B cell (primary cell): Measurements from ENCODE around the gene HACD2. TPM values are rescaled to one million over a fixed set of nuclear protein-coding genes. Genes with fewer than 3 reads are reported as not detected.

Experiments
- ATAC-seq: fragments of 200-7000 bp; cut with Tn5 transposase; one replicate; pipeline ENCODE4 v1.10.0; 2021; ENCODE audit warnings: low read depth, mild to moderate bottlenecking, moderate number of reproducible peaks, moderate library complexity
- CTCF ChIA-PET: fragments of 350-600 bp; sonication (Branson Sonifier 250); formaldehyde crosslinking; loops from one replicate; lab custom pipeline; 2021; ENCODE audit warnings: antibody characterized with exemption, inconsistent platforms; lab: Charles Lee
- POLR2A ChIA-PET: fragments of 350-600 bp; sonication (Branson Sonifier 250); formaldehyde crosslinking; loops from one replicate; lab custom pipeline; 2021; ENCODE audit warnings: antibody characterized with exemption; lab: Charles Lee
- DNase-seq: peaks from one replicate; pipeline ENCODE4 v3.0.0; 2013
- H2AFZ ChIP-seq: 2 replicates; pipeline ENCODE4 v1.6.1; 2012; ENCODE audit warnings: mild to moderate bottlenecking, low read depth, low read length; ENCODE audit not compliant: insufficient read depth, poor library complexity, severe bottlenecking
- H3K27ac ChIP-seq, 2 donors: 1 replicate in 1 of 2; 2 replicates in 1 of 2; pipeline ENCODE4 v1.5.1; 2012 to 2013; ENCODE audit warnings: low read length in 2 of 2, mild to moderate bottlenecking in 2 of 2, moderate library complexity in 1 of 2
- H3K27me3 ChIP-seq, 4 experiments: fragments of 200-600 bp in 1 of 4; sonication (generic) in 1 of 4; replicated peaks in 1 of 4; 1 replicate in 2 of 4; 2 replicates in 2 of 4; pipeline versions ENCODE4 v1.6.1 to v1.7.0; 2013 to 2016; ENCODE audit warnings: low read length in 3 of 4, mild to moderate bottlenecking in 2 of 4, mixed read lengths in 1 of 4, moderate library complexity in 1 of 4; ENCODE audit not compliant: insufficient read depth in 4 of 4, control insufficient read depth in 3 of 4; ENCODE audit errors: control extremely low read depth in 1 of 4
- H3K36me3 ChIP-seq, 2 experiments: replicated peaks in 1 of 2; 1 replicate in 1 of 2; 2 replicates in 1 of 2; pipeline versions ENCODE4 v1.6.1 to v1.7.1; 2013; ENCODE audit warnings: low read length in 1 of 2; ENCODE audit not compliant: insufficient read depth in 2 of 2, control insufficient read depth in 1 of 2; ENCODE audit errors: control extremely low read depth in 1 of 2, extremely low read depth in 1 of 2
- H3K4me1 ChIP-seq, 2 donors: fragments of 200-600 bp in 1 of 2; sonication (generic) in 1 of 2; 1 replicate in 1 of 2; 2 replicates in 1 of 2; pipeline versions ENCODE4 v1.5.1 to v1.6.1; 2013 to 2017; ENCODE audit warnings: low read length in 2 of 2; ENCODE audit not compliant: control insufficient read depth in 2 of 2, insufficient read depth in 2 of 2
- H3K4me2 ChIP-seq: replicated peaks from 2 replicates; pipeline ENCODE3; 2012; ENCODE audit warnings: mild to moderate bottlenecking, low read depth, low read length; ENCODE audit not compliant: poor library complexity, severe bottlenecking
- H3K4me3 ChIP-seq, 5 experiments: fragments of 200-600 bp in 1 of 5; sonication (generic) in 1 of 5; 1 replicate in 3 of 5; 2 replicates in 2 of 5; pipeline versions ENCODE4 v1.5.1 to v1.7.0; 2011 to 2016; ENCODE audit warnings: low read length in 4 of 5, mild to moderate bottlenecking in 4 of 5, low read depth in 2 of 5, control low read depth in 1 of 5, moderate library complexity in 1 of 5; ENCODE audit not compliant: insufficient read depth in 1 of 5; ENCODE audit errors: control extremely low read depth in 1 of 5, extremely low read depth in 1 of 5
- H3K79me2 ChIP-seq: fragments of 200-600 bp; sonication (generic); one replicate; pipeline ENCODE4 v1.6.0; 2016; ENCODE audit warnings: low read length; ENCODE audit not compliant: control insufficient read depth, insufficient read depth
- H3K9ac ChIP-seq: fragments of 200-600 bp; sonication (generic); 2 replicates; pipeline ENCODE4 v1.6.1; 2017; ENCODE audit warnings: mild to moderate bottlenecking, low read length, moderate library complexity
- H3K9me3 ChIP-seq, 3 donors: one replicate each; pipeline versions ENCODE4 v1.6.1 to v1.7.1; 2013; ENCODE audit warnings: low read length in 2 of 3; ENCODE audit not compliant: control insufficient read depth in 2 of 3, insufficient read depth in 1 of 3; ENCODE audit errors: control extremely low read depth in 1 of 3
- H4K20me1 ChIP-seq: 2 replicates; pipeline ENCODE4 v1.6.0; 2012; ENCODE audit warnings: mild to moderate bottlenecking, low read length; ENCODE audit not compliant: insufficient read depth, control insufficient read depth, poor library complexity, severe bottlenecking
- H3K27ac Mint-ChIP-seq: one replicate; pipeline ENCODE4 v1.8.0; 2021; ENCODE audit warnings: mixed read lengths
- H3K27me3 Mint-ChIP-seq: one replicate; pipeline ENCODE4 v1.8.0; 2021; ENCODE audit warnings: mixed read lengths
- H3K4me1 Mint-ChIP-seq: one replicate; pipeline ENCODE4 v1.8.0; 2021; ENCODE audit warnings: mixed read lengths
- H3K4me3 Mint-ChIP-seq: one replicate; pipeline ENCODE4 v1.8.0; 2021; ENCODE audit warnings: mixed read lengths
- H3K9me3 Mint-ChIP-seq: one replicate; pipeline ENCODE4 v1.8.0; 2022; ENCODE audit warnings: mixed read lengths; ENCODE audit not compliant: insufficient read depth
- CTCF ChIP-seq: fragments of 200-600 bp; IDR thresholded peaks from one replicate; pipeline ENCODE4 v1.8.0; 2022; ENCODE audit warnings: antibody characterized with exemption, mild to moderate bottlenecking
- EZH2 ChIP-seq: IDR thresholded peaks from 2 replicates; pipeline ENCODE4 v1.6.1; 2012; ENCODE audit warnings: borderline replicate concordance, low read depth, mild to moderate bottlenecking, moderate library complexity, low read length; ENCODE audit not compliant: insufficient read depth, poor library complexity, severe bottlenecking
- WGBS: methylation state at CpG from one replicate; pipeline ENCODE4 v1.1.5; 2013; ENCODE audit warnings: missing lambda C conversion rate; ENCODE audit not compliant: insufficient coverage; 5-methylcytosine and 5-hydroxymethylcytosine counted together
- intact Hi-C: fragments of 100-400 bp; cut with micrococcal nuclease; formaldehyde crosslinking; loops from one replicate; pipeline ENCODE4 v1.10.0; 2022
- polyA plus RNA-seq: library from polyadenylated mRNA; depleted of rRNA; stranded (reverse); fragments of >200 nt; gene quantifications from 2 replicates; pipeline ENCODE4 v1.2.3, GENCODE V29; 2012
- total RNA-seq, 2 donors: library from RNA; stranded (reverse); fragments of 120-200 nt in 1 of 2; gene quantifications; 1 replicate in 1 of 2; 2 replicates in 1 of 2; pipeline versions ENCODE4 v1.2.3 to v1.2.4, GENCODE V29; 2013 to 2022

HACD2 gene
- total and polyA plus RNA-seq, 2 donors (not counting 1 experiment from before 2014, with no cell fraction given): 14.5 to 30.7 TPM

- no peak for ATAC-seq
- no peaks in the 10 kb centered on the region for H3K27me3 ChIP-seq
- no peaks in the 10 kb centered on the region for H3K9me3 ChIP-seq
- no peak overlapping the region for H3K4me3 Mint-ChIP-seq
- ChIA-PET CTCF (no interaction called here), POLR2A (no interaction called here)
- no peak for TF ChIP-seq EZH2
- no peak for TF ChIP-seq CTCF
- DNase-seq: no peak
- no peak overlapping the region for H2AFZ ChIP-seq
- H3K27me3 Mint-ChIP-seq: peaks cover 17% of the 10 kb centered on the region
- H3K9ac ChIP-seq: no peak overlapping the region
- H3K27ac ChIP-seq: no peak overlapping the region
- H4K20me1 ChIP-seq: no peaks in the 10 kb centered on the region
- H3K27ac Mint-ChIP-seq: no peak overlapping the region
- no peaks in the 10 kb centered on the region for H3K36me3 ChIP-seq
- no peak overlapping the region for H3K4me3 ChIP-seq
- H3K4me2 ChIP-seq: no peak overlapping the region
- intact Hi-C loops: no loop called here
- H3K9me3 Mint-ChIP-seq: no peaks in the 10 kb centered on the region
- WGBS: 100% methylated on average over 5 of the region's 5 CpGs
- no peaks in the 10 kb centered on the region for H3K79me2 ChIP-seq
- H3K4me1 ChIP-seq: no peaks in the 10 kb centered on the region
- H3K4me1 Mint-ChIP-seq: no peaks in the 10 kb centered on the region
These were observed 117.8 kb downstream of the HACD2 start for GRCh38 chr3:123467046-123467445.

- WGBS: 81% methylated on average over 6 of the region's 7 CpGs
- Mint-ChIP-seq H3K4me1 (no peaks in the 10 kb centered on the region), H3K27me3 (peaks cover 26% of the 10 kb centered on the region), H3K4me3 (no peak overlapping the region), H3K27ac (no peak overlapping the region), H3K9me3 (no peaks in the 10 kb centered on the region)
- TF ChIP-seq EZH2 (no peak), CTCF (no peak)
- no peak overlapping the region for H3K4me3 ChIP-seq
- H3K9me3 ChIP-seq: no peaks in the 10 kb centered on the region
- no peaks in the 10 kb centered on the region for H3K36me3 ChIP-seq
- ChIA-PET CTCF (no interaction called here), POLR2A (no interaction called here)
- H3K9ac ChIP-seq: no peak overlapping the region
- H3K79me2 ChIP-seq: no peaks in the 10 kb centered on the region
- H3K27ac ChIP-seq: no peak overlapping the region
- peaks cover 0 to 5% (median 1%) of the 10 kb centered on the region in 4 experiments for H3K27me3 ChIP-seq
- ATAC-seq (no peak), DNase-seq (no peak)
- no peaks in the 10 kb centered on the region for H3K4me1 ChIP-seq
- H4K20me1 ChIP-seq: no peaks in the 10 kb centered on the region
- no peak overlapping the region for H2AFZ ChIP-seq
- H3K4me2 ChIP-seq: no peak overlapping the region
- intact Hi-C loops: no loop called here
These were observed 120.6 kb downstream of the HACD2 start for GRCh38 chr3:123464211-123464610.
